OCI-LY3 (cell line): Measurements from ENCODE around the gene NR4A1.

Experiments used
- EZH2phosphoT487 ChIP-seq: fragments of 200-600 bp; shearing (Covaris generic); IDR thresholded peaks from 2 replicates; pipeline ENCODE4 v1.6.1; 2018; ENCODE audit warnings: antibody characterized with exemption, mixed run types, low read depth
- TF ChIP-seq, protein P1 (sequence below): fragments of 200-600, 300-600 bp; sonication (generic); IDR thresholded peaks from 2 replicates; pipeline ENCODE4 v1.5.1; 2014; ENCODE audit warnings: antibody characterized with exemption, low read length, low read depth

DNA sequence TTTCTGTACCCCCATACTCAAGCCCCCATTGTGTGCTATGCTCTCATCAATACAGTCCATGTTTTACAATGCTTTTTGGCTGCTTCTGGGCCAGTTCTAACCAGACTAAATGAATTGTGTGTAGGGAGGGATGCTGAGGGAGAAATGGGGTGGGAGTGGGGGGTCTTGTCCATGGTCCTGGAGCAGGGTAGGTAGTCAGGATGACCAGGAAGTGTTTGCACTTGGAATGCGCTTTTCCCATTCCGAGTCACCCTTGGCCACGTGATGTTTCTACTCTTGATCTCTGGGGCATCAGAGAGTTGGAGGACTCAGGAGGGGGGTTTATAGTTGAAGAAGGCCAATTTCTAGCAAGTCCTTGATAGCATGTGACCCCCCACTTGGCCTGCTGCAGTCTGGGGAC is 27.0 kb downstream of the NR4A1 start:
- TF ChIP-seq, protein P1, sequence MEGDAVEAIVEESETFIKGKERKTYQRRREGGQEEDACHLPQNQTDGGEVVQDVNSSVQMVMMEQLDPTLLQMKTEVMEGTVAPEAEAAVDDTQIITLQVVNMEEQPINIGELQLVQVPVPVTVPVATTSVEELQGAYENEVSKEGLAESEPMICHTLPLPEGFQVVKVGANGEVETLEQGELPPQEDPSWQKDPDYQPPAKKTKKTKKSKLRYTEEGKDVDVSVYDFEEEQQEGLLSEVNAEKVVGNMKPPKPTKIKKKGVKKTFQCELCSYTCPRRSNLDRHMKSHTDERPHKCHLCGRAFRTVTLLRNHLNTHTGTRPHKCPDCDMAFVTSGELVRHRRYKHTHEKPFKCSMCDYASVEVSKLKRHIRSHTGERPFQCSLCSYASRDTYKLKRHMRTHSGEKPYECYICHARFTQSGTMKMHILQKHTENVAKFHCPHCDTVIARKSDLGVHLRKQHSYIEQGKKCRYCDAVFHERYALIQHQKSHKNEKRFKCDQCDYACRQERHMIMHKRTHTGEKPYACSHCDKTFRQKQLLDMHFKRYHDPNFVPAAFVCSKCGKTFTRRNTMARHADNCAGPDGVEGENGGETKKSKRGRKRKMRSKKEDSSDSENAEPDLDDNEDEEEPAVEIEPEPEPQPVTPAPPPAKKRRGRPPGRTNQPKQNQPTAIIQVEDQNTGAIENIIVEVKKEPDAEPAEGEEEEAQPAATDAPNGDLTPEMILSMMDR, result no peak
- TF ChIP-seq EZH2phosphoT487, result no peak
